H1 (cell line): ENCODE data around the gene ADK. TPM values are rescaled to one million over a fixed set of nuclear protein-coding genes. Genes with fewer than 3 reads are reported as not detected.

ENCODE experiments used
- CTCF ChIA-PET: fragments of 300-600 bp; sonication (Branson Sonifier 250); formaldehyde crosslinking; loops from one replicate; lab custom pipeline; 2021; ENCODE audit not compliant: partially characterized antibody; lab: Charles Lee
- POLR2A ChIA-PET: fragments of 300-600 bp; sonication (Branson Sonifier 250); formaldehyde crosslinking; loops from one replicate; lab custom pipeline; 2021; ENCODE audit warnings: inconsistent platforms; ENCODE audit not compliant: partially characterized antibody; lab: Charles Lee
- DNase-seq, 2 experiments: peaks; one replicate each; pipeline versions ENCODE4 v3.0.0 to v3.0.0-alpha.2; 2010 to 2022; ENCODE audit warnings: low spot score in 2 of 2, low read depth in 1 of 2, mixed read lengths in 1 of 2
- FAIRE-seq: peaks from 2 replicates; lab custom pipeline; 2011; peaks lifted over from hg19 to GRCh38; lab: Jason Lieb, UNC
- H2AFZ ChIP-seq: 2 replicates; pipeline ENCODE4 v1.8.1; 2012; ENCODE audit warnings: low read length, inconsistent platforms
- H2AK5ac ChIP-seq: 2 replicates; pipeline ENCODE4 v1.6.1; 2013; ENCODE audit warnings: low read depth, low read length
- H2BK120ac ChIP-seq: replicated peaks from 2 replicates; pipeline ENCODE3; 2013; ENCODE audit warnings: low read depth, low read length, inconsistent platforms
- H2BK12ac ChIP-seq: 2 replicates; pipeline ENCODE4 v1.6.1; 2013; ENCODE audit warnings: low read depth, low read length
- H2BK15ac ChIP-seq: 2 replicates; pipeline ENCODE4 v1.6.1; 2013; ENCODE audit warnings: low read length
- H2BK20ac ChIP-seq: 2 replicates; pipeline ENCODE4 v1.6.1; 2013; ENCODE audit warnings: low read length
- H2BK5ac ChIP-seq: 2 replicates; pipeline ENCODE4 v1.6.1; 2013; ENCODE audit warnings: low read depth, low read length
- H3K14ac ChIP-seq: 2 replicates; pipeline ENCODE4 v1.6.1; 2013; ENCODE audit warnings: inconsistent platforms; ENCODE audit not compliant: insufficient read length
- H3K18ac ChIP-seq: 2 replicates; pipeline ENCODE4 v1.6.1; 2013; ENCODE audit warnings: low read length; ENCODE audit errors: extremely low read depth
- H3K23ac ChIP-seq: 2 replicates; pipeline ENCODE4 v1.6.1; 2013; ENCODE audit warnings: inconsistent platforms; ENCODE audit not compliant: insufficient read length
- H3K23me2 ChIP-seq: 2 replicates; pipeline ENCODE4 v1.6.1; 2013; ENCODE audit warnings: low read depth, low read length
- H3K27ac ChIP-seq: 2 replicates; pipeline ENCODE4 v1.6.1; 2011; ENCODE audit warnings: low read depth, low read length, inconsistent platforms
- H3K27me3 ChIP-seq, 4 experiments: replicated peaks in 1 of 4; 1 replicate in 1 of 4; 2 replicates in 3 of 4; pipeline versions ENCODE4 v1.6.1 to v1.8.1; 2011 to 2013; ENCODE audit warnings: low read length in 3 of 4, mild to moderate bottlenecking in 3 of 4, inconsistent platforms in 2 of 4, mixed read lengths in 2 of 4, moderate library complexity in 1 of 4; ENCODE audit not compliant: control insufficient read depth in 3 of 4, insufficient read depth in 3 of 4; ENCODE audit errors: extremely low read depth in 1 of 4
- H3K36me3 ChIP-seq, 4 experiments: 2 replicates each; pipeline versions ENCODE4 v1.6.1 to v1.8.1; 2011 to 2013; ENCODE audit warnings: mild to moderate bottlenecking in 4 of 4, low read length in 3 of 4, moderate library complexity in 2 of 4, control low read depth in 1 of 4, inconsistent platforms in 1 of 4; ENCODE audit not compliant: insufficient read depth in 4 of 4, control insufficient read depth in 2 of 4
- H3K4ac ChIP-seq: replicated peaks from 2 replicates; pipeline ENCODE3; 2013; ENCODE audit warnings: low read length, low read depth, mixed read lengths, inconsistent platforms; ENCODE audit not compliant: insufficient read length
- H3K4me1 ChIP-seq, 4 experiments: replicated peaks in 1 of 4; 1 replicate in 1 of 4; 2 replicates in 3 of 4; pipeline versions ENCODE4 v1.6.1 to v1.8.1; 2011 to 2013; ENCODE audit warnings: low read length in 3 of 4, inconsistent platforms in 2 of 4, mixed read lengths in 1 of 4; ENCODE audit not compliant: insufficient read depth in 4 of 4, control insufficient read depth in 3 of 4
- H3K4me2 ChIP-seq, 2 experiments: 2 replicates each; pipeline versions ENCODE4 v1.6.1 to v1.8.1; 2011 to 2013; ENCODE audit warnings: low read depth in 2 of 2, low read length in 2 of 2, control low read depth in 1 of 2, inconsistent platforms in 1 of 2, mild to moderate bottlenecking in 1 of 2; ENCODE audit not compliant: insufficient read depth in 1 of 2
- H3K4me3 ChIP-seq, 4 experiments: fragments of 200-600, 300-600 bp in 1 of 4; sonication (generic), shearing (Covaris generic), sonication (Bioruptor Twin) in 1 of 4; 2 replicates each; pipeline versions ENCODE4 v1.5.1 to v1.8.1; 2011 to 2016; ENCODE audit warnings: low read length in 4 of 4, low read depth in 3 of 4, control low read depth in 2 of 4, inconsistent platforms in 2 of 4, mild to moderate bottlenecking in 2 of 4, mixed read lengths in 1 of 4, moderate library complexity in 1 of 4; ENCODE audit not compliant: insufficient read depth in 2 of 4; ENCODE audit errors: extremely low read depth in 1 of 4
- H3K56ac ChIP-seq: replicated peaks from 2 replicates; pipeline ENCODE3; 2013; ENCODE audit warnings: low read depth, mild to moderate bottlenecking, mixed read lengths, low read length, inconsistent platforms; ENCODE audit not compliant: insufficient read length
- H3K79me1 ChIP-seq: 2 replicates; pipeline ENCODE4 v1.6.1; 2013; ENCODE audit warnings: low read depth, low read length, control low read depth
- H3K79me2 ChIP-seq, 2 experiments: 2 replicates each; pipeline versions ENCODE4 v1.6.1 to v1.8.1; 2012 to 2013; ENCODE audit warnings: low read length in 2 of 2, mild to moderate bottlenecking in 2 of 2, inconsistent platforms in 1 of 2; ENCODE audit not compliant: insufficient read depth in 2 of 2, control insufficient read depth in 1 of 2
- H3K9ac ChIP-seq, 4 experiments: replicated peaks in 1 of 4; 1 replicate in 1 of 4; 2 replicates in 3 of 4; pipeline versions ENCODE4 v1.6.1 to v1.8.1; 2011 to 2013; ENCODE audit warnings: low read depth in 3 of 4, low read length in 3 of 4, control low read depth in 2 of 4, mild to moderate bottlenecking in 2 of 4, moderate library complexity in 2 of 4, inconsistent platforms in 1 of 4; ENCODE audit errors: extremely low read depth in 1 of 4
- H3K9me3 ChIP-seq, 2 experiments: 2 replicates each; pipeline versions ENCODE4 v1.6.1 to v1.8.1; 2012 to 2013; ENCODE audit warnings: mild to moderate bottlenecking in 2 of 2, moderate library complexity in 2 of 2, control low read depth in 1 of 2, inconsistent platforms in 1 of 2, low read depth in 1 of 2, low read length in 1 of 2, mixed read lengths in 1 of 2; ENCODE audit not compliant: insufficient read depth in 2 of 2
- H4K20me1 ChIP-seq, 2 experiments: replicated peaks in 1 of 2; 2 replicates each; pipeline versions ENCODE3 to v1.8.1; 2011 to 2013; ENCODE audit warnings: inconsistent platforms in 2 of 2, low read length in 2 of 2, mild to moderate bottlenecking in 1 of 2; ENCODE audit not compliant: insufficient read depth in 2 of 2, control insufficient read depth in 1 of 2
- H4K5ac ChIP-seq: 2 replicates; pipeline ENCODE4 v1.6.1; 2013; ENCODE audit warnings: low read length, low read depth, mixed read lengths, inconsistent platforms; ENCODE audit not compliant: insufficient read length
- H4K8ac ChIP-seq: 2 replicates; pipeline ENCODE4 v1.8.0; 2013; ENCODE audit warnings: mild to moderate bottlenecking, moderate library complexity, low read length, inconsistent platforms; ENCODE audit not compliant: insufficient read depth; ENCODE audit errors: extremely low read depth
- H4K91ac ChIP-seq: replicated peaks from 2 replicates; pipeline ENCODE3; 2013; ENCODE audit warnings: low read length, mixed read lengths, inconsistent platforms; ENCODE audit not compliant: insufficient read length
- SP1 ChIP-seq: IDR thresholded peaks from 2 replicates; pipeline ENCODE4 v1.6.1; 2011; ENCODE audit warnings: low read depth, low read length
- TBP ChIP-seq: IDR thresholded peaks from 2 replicates; pipeline ENCODE4 v1.6.1; 2011; ENCODE audit warnings: low read depth, low read length, improper control_type of control experiment
- TCF12 ChIP-seq: IDR thresholded peaks from 2 replicates; pipeline ENCODE4 v1.6.1; 2011; ENCODE audit warnings: low read depth, mild to moderate bottlenecking, low read length
- WGBS, 2 experiments: shearing (Covaris generic) in 1 of 2; methylation state at CpG; one replicate each; pipeline versions ENCODE4 v1.1.6 to v1.1.7; 2013 to 2015; ENCODE audit warnings: low lambda C conversion rate in 2 of 2, mixed read lengths in 2 of 2, inconsistent platforms in 1 of 2, low coverage in 1 of 2, missing lambda C conversion rate in 1 of 2; ENCODE audit not compliant: insufficient replicate concordance in 2 of 2, insufficient coverage in 1 of 2, insufficient read length in 1 of 2; ENCODE audit errors: extremely low coverage in 1 of 2, missing lambda C conversion rate in 1 of 2; 5-methylcytosine and 5-hydroxymethylcytosine counted together
- polyA plus RNA-seq, 7 experiments: library from polyadenylated mRNA; depleted of rRNA in 3 of 7; stranded (reverse) in 5 of 7; unstranded in 2 of 7; fragments of >200 nt in 5 of 7; fragments of 200-250 nt in 2 of 7; gene quantifications; 1 replicate in 5 of 7; 2 replicates in 1 of 7; 4 replicates in 1 of 7; pipeline versions ENCODE4 v1.2.1 to v1.2.3, GENCODE V29; 2011 to 2013; ENCODE audit warnings: missing spikeins in 2 of 7, mixed read lengths in 2 of 7
- total RNA-seq: library from RNA; stranded (reverse); fragmentation: NEBNext Ultra II Directional; extraction: Animal tissue kit (Norgen Biotek cat#: 25700); gene quantifications from 2 replicates; pipeline ENCODE4 v1.2.1, GENCODE V29; 2021
- TF ChIP-seq, protein P1 (sequence below): IDR thresholded peaks from 2 replicates; pipeline ENCODE4 v1.6.1; 2012; ENCODE audit warnings: low read length, inconsistent platforms

Gene ADK
- total and polyA plus RNA-seq, 2 of the 8 experiments (the other 6 are each of a cell fraction or from before 2014, with no cell fraction given), result 12.3 to 42.4 TPM

DNA sequence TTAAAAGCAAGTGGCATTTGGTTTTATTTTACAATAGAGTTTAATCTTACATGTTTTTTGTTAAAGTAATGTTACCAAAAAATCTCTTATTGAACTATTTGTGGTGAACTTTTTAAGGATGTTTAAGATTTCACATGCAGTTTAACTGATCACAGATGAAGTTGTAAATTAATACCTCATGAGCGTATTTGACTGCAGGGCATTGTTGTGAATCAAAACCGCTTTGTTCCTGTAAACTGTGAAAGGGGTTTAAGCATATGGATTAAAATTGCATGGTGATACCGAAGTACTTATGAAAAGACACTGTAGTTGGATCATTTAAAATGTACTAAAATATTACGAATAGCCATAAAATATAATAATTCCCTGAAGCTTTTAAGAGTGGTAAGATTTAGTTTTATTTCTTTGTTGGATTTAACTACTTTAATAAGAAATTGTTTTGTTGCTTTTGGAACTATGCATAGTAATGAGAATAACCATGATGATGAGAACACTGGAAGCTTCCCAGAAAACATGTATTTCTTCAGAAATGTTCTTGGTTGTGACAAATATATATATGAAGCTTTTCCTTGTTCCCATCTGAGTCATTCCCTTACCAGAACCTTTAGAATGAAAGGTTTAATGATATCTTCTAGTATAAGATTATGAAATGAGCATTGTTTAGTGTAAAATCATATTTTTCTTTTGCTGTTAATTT is 131.3 kb downstream of the ADK start:
- 81% methylated on average over 4 of the region's 4 CpGs; no CpG with 5 or more reads in 1 of the 2 experiments for WGBS, 2 experiments
- Histone ChIP-seq H3K79me1 (no peaks in the 10 kb centered on the region), H2BK15ac (no peak overlapping the region), H3K14ac (no peak overlapping the region), H3K4me1 (no peaks in the 10 kb centered on the region), H3K4me3 (no peak overlapping the region), H2BK12ac (no peak overlapping the region), H3K27ac (no peak overlapping the region), H3K79me2 (peaks cover 0 to 3% of the 10 kb centered on the region in 2 experiments; a peak in 1 of 4 replicates), H2AK5ac (no peak overlapping the region), H2BK20ac (no peak overlapping the region), H3K4ac (no peak overlapping the region), H3K9me3 (no peaks in the 10 kb centered on the region), H3K4me2 (no peak overlapping the region), H4K5ac (no peak overlapping the region), H3K23ac (no peak overlapping the region), H4K8ac (no peak overlapping the region), H2BK120ac (no peak overlapping the region), H3K27me3 (no peaks in the 10 kb centered on the region), H3K9ac (no peak overlapping the region), H4K91ac (no peak overlapping the region), H2AFZ (no peak overlapping the region), H2BK5ac (no peak overlapping the region), H4K20me1 (no peaks in the 10 kb centered on the region), H3K18ac (no peak overlapping the region), H3K23me2 (no peaks in the 10 kb centered on the region), H3K56ac (no peak overlapping the region), H3K36me3 (no peaks in the 10 kb centered on the region)
- POLR2A ChIA-PET, result interaction anchor here (0.7 kb wide), 1 partner anchor 81 kb away, joined by 3 read pairs; no protein-coding TSS in a partner anchor
- FAIRE-seq (no peak), DNase-seq (no peak)
- CTCF ChIA-PET, result interaction anchor here (1.0 kb wide), 1 partner anchor 24 kb away, joined by 3 read pairs; no protein-coding TSS in a partner anchor
- TF ChIP-seq TCF12, result no peak
- no peak for TF ChIP-seq SP1
- TF ChIP-seq, protein P1, sequence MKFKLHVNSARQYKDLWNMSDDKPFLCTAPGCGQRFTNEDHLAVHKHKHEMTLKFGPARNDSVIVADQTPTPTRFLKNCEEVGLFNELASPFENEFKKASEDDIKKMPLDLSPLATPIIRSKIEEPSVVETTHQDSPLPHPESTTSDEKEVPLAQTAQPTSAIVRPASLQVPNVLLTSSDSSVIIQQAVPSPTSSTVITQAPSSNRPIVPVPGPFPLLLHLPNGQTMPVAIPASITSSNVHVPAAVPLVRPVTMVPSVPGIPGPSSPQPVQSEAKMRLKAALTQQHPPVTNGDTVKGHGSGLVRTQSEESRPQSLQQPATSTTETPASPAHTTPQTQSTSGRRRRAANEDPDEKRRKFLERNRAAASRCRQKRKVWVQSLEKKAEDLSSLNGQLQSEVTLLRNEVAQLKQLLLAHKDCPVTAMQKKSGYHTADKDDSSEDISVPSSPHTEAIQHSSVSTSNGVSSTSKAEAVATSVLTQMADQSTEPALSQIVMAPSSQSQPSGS, result no peak
- TF ChIP-seq TBP, result no peak
